HUDEP-2 (cell line): ENCODE data around the gene TEX13D.
"Not testable (repeated sequence)": the region's sequence is repeated elsewhere in the genome, so short reads cannot be mapped to it uniquely, and the experiment has no call there.

Experiments
- DNase-seq, 76 experiments: peaks; one replicate each; lab custom pipeline; 2025; ENCODE audit not compliant: unreplicated experiment in 76 of 76; lab: John Stamatoyannopoulos, UW

TEX13D gene

GRCh38 chrX:124332481-124333424 lies at the start of gene TEX13D:
TEX13D (plus strand) TSS chrX:124332660; CDS start chrX:124332918, 258 bp downstream.
- DNase-seq: no peak

- no peak for DNase-seq
Measured at GRCh38 chrX:124289443-124289842, 43.0 kb upstream of the TEX13D start.

GRCh38 chrX:124293810-124294209 lies 38.6 kb upstream of the TEX13D start:
- no peak for DNase-seq

GRCh38 chrX:124299323-124299722 lies 33.1 kb upstream of the TEX13D start:
- DNase-seq: not testable (repeated sequence)

- no peak for DNase-seq
Measured at GRCh38 chrX:124300405-124300804, 32.1 kb upstream of the TEX13D start.

GRCh38 chrX:124307253-124307907 lies 25.1 kb upstream of the TEX13D start:
- DNase-seq: no peak

- no peak for DNase-seq
Measured at GRCh38 chrX:124325732-124326131, 6.7 kb upstream of the TEX13D start.

GRCh38 chrX:124328765-124329164 lies 3.7 kb upstream of the TEX13D start:
- DNase-seq: no peak

GRCh38 chrX:124333862-124334261 lies 1.4 kb downstream of the TEX13D start:
- DNase-seq: no peak

- not testable (repeated sequence) for DNase-seq
Measured at GRCh38 chrX:124334555-124334954, 2.1 kb downstream of the TEX13D start.

- no peak for DNase-seq
Measured at GRCh38 chrX:124335598-124335997, 3.1 kb downstream of the TEX13D start.

GRCh38 chrX:124337916-124338315 lies 5.5 kb downstream of the TEX13D start:
- DNase-seq: no peak

- no peak for DNase-seq
Measured at GRCh38 chrX:124338733-124339514, 6.5 kb downstream of the TEX13D start.

- DNase-seq: no peak
Measured at GRCh38 chrX:124341396-124342132, 9.1 kb downstream of the TEX13D start.

- no peak for DNase-seq
Measured at GRCh38 chrX:124342174-124342867, 9.9 kb downstream of the TEX13D start.

GRCh38 chrX:124343016-124343415 lies 10.6 kb downstream of the TEX13D start:
- no peak for DNase-seq

- no peak for DNase-seq
Measured at GRCh38 chrX:124344246-124344645, 11.8 kb downstream of the TEX13D start.

GRCh38 chrX:124346117-124346876 lies 13.8 kb downstream of the TEX13D start, which contains the start of gene SH2D1A:
SH2D1A (plus strand) TSS chrX:124346563; CDS start chrX:124346643, 80 bp downstream.
- no peak for DNase-seq

GRCh38 chrX:124346877-124347241 lies 14.4 kb downstream of the TEX13D start:
- no peak for DNase-seq
